SU-DHL-6 (cell line): ENCODE measurements around the gene LPGAT1.

Source experiments
- H2AFZ ChIP-seq: fragments of 200-600 bp; sonication (generic); 2 replicates; pipeline ENCODE4 v1.6.1; 2014; ENCODE audit warnings: low read depth, mild to moderate bottlenecking, moderate library complexity, mixed read lengths, antibody characterized with exemption, low read length; ENCODE audit not compliant: severe bottlenecking
- H3F3A ChIP-seq: fragments of 200-600 bp; shearing (Covaris generic); 2 replicates; pipeline ENCODE4 v1.6.0; 2016; ENCODE audit warnings: antibody characterized with exemption, mild to moderate bottlenecking; ENCODE audit not compliant: insufficient read depth
- H3K27ac ChIP-seq: fragments of 200-600 bp; sonication (generic); 2 replicates; pipeline ENCODE4 v1.5.1; 2016; ENCODE audit warnings: low read depth, mild to moderate bottlenecking, low read length, moderate library complexity, mixed read lengths
- H3K27me3 ChIP-seq: fragments of 200-600 bp; sonication (generic), shearing (Covaris generic); 2 replicates; pipeline ENCODE4 v1.6.0; 2014; ENCODE audit warnings: mild to moderate bottlenecking, low read length
- H3K36me3 ChIP-seq: fragments of 200-600 bp; sonication (generic); 2 replicates; pipeline ENCODE4 v1.6.1; 2014; ENCODE audit warnings: mild to moderate bottlenecking, low read length, mixed read lengths
- H3K4me2 ChIP-seq: fragments of 300-600, 200-600 bp; shearing (Covaris generic), sonication (generic); 2 replicates; pipeline ENCODE4 v1.6.0; 2014; ENCODE audit warnings: low read length, low read depth, mild to moderate bottlenecking; ENCODE audit not compliant: poor library complexity, severe bottlenecking
- H3K4me3 ChIP-seq: fragments of 200-600 bp; sonication (generic); 2 replicates; pipeline ENCODE4 v1.5.1; 2014; ENCODE audit warnings: antibody characterized with exemption, low read length, mild to moderate bottlenecking, mixed read lengths; ENCODE audit not compliant: insufficient read depth, poor library complexity, severe bottlenecking
- H3K79me2 ChIP-seq: fragments of 200-600 bp; sonication (generic); 2 replicates; pipeline ENCODE4 v1.6.1; 2014; ENCODE audit warnings: mild to moderate bottlenecking, low read length, moderate library complexity; ENCODE audit not compliant: insufficient read depth
- H3K9ac ChIP-seq: fragments of 200-600 bp; sonication (generic); 2 replicates; pipeline ENCODE4 v1.7.0; 2014; ENCODE audit warnings: mild to moderate bottlenecking, low read length
- H3K9me2 ChIP-seq: fragments of 200-600 bp; sonication (generic); replicated peaks from 2 replicates; pipeline ENCODE4 v1.6.1; 2014; ENCODE audit warnings: low read length; ENCODE audit not compliant: insufficient read depth
- H3K9me3 ChIP-seq: fragments of 200-600 bp; sonication (generic); 2 replicates; pipeline ENCODE4 v1.6.1; 2014; ENCODE audit warnings: low read length, mixed read lengths; ENCODE audit not compliant: insufficient read depth
- H4K20me1 ChIP-seq: fragments of 200-600 bp; sonication (generic); 2 replicates; pipeline ENCODE4 v1.6.1; 2014; ENCODE audit warnings: low read depth, mild to moderate bottlenecking, antibody characterized with exemption, low read length, moderate library complexity, mixed read lengths
- EZH2phosphoT487 ChIP-seq: fragments of 200-600 bp; sonication (generic), shearing (Covaris generic); conservative IDR thresholded peaks from 2 replicates; pipeline ENCODE4 v1.6.1; 2018; ENCODE audit warnings: mild to moderate bottlenecking, antibody characterized with exemption, low read length, moderate library complexity, mixed read lengths
- TF ChIP-seq, protein P1 (sequence below): fragments of 200-600 bp; sonication (generic); IDR thresholded peaks from one replicate; pipeline ENCODE4 v1.5.1; 2017; ENCODE audit warnings: antibody characterized with exemption, mild to moderate bottlenecking, low read length, moderate library complexity; ENCODE audit not compliant: insufficient read depth, poor library complexity, severe bottlenecking

Gene LPGAT1

DNA sequence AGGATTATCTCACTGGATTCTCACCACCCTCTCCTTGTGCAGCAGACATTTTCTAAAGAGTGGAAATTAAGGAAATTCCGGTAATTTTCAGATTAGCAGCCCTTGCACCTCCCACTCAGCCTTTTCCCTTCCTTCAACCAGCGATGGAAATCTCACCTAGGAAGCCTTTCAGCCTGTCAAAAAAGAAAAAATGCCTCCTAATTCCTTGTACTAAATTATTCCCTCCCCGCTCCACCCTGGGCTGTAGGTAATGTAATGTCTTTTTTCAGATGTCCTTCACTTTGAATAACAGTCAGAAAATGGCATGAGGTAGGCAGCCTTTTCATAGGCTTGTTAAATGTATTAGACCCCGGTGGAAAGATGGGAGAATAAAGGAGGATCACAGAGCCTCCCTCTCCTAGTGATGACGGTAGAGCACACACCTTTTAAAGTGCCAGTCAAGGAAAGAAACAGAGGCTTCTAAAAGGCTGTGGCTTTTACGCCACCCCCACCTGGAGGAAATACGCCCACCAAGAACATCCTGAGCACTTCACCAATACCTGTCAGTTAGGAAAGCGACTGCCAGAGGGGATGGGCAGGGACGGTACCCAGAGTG is 92.4 kb downstream of the LPGAT1 start:
- H3K79me2 ChIP-seq = no peaks in the 10 kb centered on the region
- no peaks in the 10 kb centered on the region for H3K27me3 ChIP-seq
- H3K4me3 ChIP-seq = no peak overlapping the region
- H3K9me2 ChIP-seq = no peaks in the 10 kb centered on the region
- H3K9ac ChIP-seq = no peak overlapping the region
- TF ChIP-seq EZH2phosphoT487 = no peak
- TF ChIP-seq, protein P1, sequence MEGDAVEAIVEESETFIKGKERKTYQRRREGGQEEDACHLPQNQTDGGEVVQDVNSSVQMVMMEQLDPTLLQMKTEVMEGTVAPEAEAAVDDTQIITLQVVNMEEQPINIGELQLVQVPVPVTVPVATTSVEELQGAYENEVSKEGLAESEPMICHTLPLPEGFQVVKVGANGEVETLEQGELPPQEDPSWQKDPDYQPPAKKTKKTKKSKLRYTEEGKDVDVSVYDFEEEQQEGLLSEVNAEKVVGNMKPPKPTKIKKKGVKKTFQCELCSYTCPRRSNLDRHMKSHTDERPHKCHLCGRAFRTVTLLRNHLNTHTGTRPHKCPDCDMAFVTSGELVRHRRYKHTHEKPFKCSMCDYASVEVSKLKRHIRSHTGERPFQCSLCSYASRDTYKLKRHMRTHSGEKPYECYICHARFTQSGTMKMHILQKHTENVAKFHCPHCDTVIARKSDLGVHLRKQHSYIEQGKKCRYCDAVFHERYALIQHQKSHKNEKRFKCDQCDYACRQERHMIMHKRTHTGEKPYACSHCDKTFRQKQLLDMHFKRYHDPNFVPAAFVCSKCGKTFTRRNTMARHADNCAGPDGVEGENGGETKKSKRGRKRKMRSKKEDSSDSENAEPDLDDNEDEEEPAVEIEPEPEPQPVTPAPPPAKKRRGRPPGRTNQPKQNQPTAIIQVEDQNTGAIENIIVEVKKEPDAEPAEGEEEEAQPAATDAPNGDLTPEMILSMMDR = no peak
- no peaks in the 10 kb centered on the region for H3F3A ChIP-seq
- no peaks in the 10 kb centered on the region for H3K36me3 ChIP-seq
- H3K27ac ChIP-seq = no peak overlapping the region
- H3K9me3 ChIP-seq = no peaks in the 10 kb centered on the region
- H3K4me2 ChIP-seq = no peak overlapping the region
- no peaks in the 10 kb centered on the region for H4K20me1 ChIP-seq
- no peak overlapping the region for H2AFZ ChIP-seq

DNA sequence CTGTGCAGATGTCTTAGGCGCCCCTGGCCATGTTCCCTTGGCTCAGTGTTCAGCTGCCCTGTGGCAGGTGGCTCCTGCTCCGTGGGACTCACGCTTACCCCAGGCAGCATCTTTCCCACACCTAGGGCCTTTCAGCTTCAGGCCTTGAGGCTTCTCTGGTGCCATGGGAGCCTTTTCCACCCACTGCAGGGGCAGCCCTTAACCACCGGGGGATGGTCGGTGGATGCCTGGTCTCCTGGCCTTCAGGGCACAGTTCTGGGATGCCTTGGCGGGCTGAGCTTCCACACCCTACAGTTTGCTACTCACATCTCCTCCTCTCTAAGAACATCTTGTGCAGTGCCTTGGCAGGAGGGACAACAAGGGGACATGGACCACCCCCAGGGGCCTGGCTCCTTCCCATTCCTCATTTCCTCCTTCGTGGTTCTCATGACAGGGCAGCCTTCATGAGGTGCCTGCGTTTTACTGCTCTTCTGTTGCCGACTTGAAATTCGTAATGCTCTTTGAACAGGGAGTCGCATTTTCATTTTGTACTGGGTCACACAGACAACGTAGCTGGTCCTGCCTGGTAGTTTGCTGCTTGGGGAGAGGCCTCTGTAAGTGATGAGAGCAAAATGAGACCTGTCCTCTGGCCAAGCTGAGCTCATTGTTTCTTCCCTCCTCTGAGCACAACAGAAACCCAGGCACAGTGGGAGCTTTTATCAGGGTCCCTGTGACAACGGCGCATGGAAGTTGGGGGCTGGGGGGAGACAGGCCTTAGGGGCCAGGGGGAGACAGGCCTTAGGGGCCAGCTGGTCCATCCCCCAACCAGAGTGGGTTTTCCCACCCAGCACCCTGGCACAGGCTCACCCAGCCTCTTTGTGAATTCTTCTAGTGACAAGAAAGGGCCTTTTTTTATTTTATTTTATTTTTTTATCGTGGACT is 93.2 kb downstream of the LPGAT1 start:
- Histone ChIP-seq H3F3A (no peaks in the 10 kb centered on the region), H3K4me3 (no peak overlapping the region), H3K9ac (no peak overlapping the region), H3K27ac (no peak overlapping the region), H2AFZ (no peak overlapping the region), H3K4me2 (no peak overlapping the region), H3K9me2 (no peaks in the 10 kb centered on the region), H3K36me3 (no peaks in the 10 kb centered on the region), H3K9me3 (no peaks in the 10 kb centered on the region), H4K20me1 (no peaks in the 10 kb centered on the region), H3K27me3 (no peaks in the 10 kb centered on the region), H3K79me2 (no peaks in the 10 kb centered on the region)
- TF ChIP-seq EZH2phosphoT487 = no peak
- TF ChIP-seq, protein P1 = no peak

DNA sequence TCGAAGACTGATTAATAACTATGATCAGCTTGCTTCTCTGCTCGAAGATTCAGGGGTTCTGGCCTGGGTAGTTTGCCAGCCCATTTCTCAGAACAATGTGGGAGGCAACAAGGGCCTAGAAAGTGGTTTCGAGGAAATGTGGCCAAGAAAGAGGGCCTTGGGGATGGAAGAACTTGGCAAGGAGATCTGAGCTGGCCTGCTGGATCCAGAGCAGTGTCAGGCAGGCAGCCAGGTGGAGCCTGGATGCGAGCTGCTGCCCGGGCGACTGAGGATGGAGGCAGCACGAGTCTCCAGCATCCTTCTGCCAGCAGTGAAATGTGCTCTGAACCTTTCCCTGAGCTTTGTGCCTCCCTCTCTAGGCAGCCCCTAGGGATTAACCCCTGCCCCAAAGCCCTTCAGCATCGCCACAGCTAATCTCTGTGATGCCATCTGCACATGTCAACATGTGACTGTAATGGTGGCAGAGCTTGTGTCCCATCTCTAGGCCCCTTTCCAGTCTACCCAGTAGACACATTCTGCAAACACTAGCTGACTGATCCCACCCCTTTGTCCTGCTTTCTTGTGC is 94.1 kb downstream of the LPGAT1 start:
- no peak overlapping the region for H3K4me2 ChIP-seq
- H2AFZ ChIP-seq = no peak overlapping the region

More for the DNA sequence above, 94.1 kb downstream of the LPGAT1 start:
- no peak overlapping the region for H3K9ac ChIP-seq
- no peaks in the 10 kb centered on the region for H3K36me3 ChIP-seq
- H3K4me3 ChIP-seq = no peak overlapping the region
- H3K9me3 ChIP-seq = no peaks in the 10 kb centered on the region
- no peaks in the 10 kb centered on the region for H3F3A ChIP-seq
- H3K79me2 ChIP-seq = no peaks in the 10 kb centered on the region
- H3K27ac ChIP-seq = no peak overlapping the region
- no peaks in the 10 kb centered on the region for H3K27me3 ChIP-seq
- TF ChIP-seq, protein P1 = no peak
- TF ChIP-seq EZH2phosphoT487 = no peak
- no peaks in the 10 kb centered on the region for H4K20me1 ChIP-seq
- no peaks in the 10 kb centered on the region for H3K9me2 ChIP-seq
